PC-9 (cell line): ENCODE results near the gene KRTAP4-9. TPM values are rescaled to one million over a fixed set of nuclear protein-coding genes. Genes with fewer than 3 reads are reported as not detected.
"Not testable (repeated sequence)": the region's sequence is repeated elsewhere in the genome, so short reads cannot be mapped to it uniquely, and the experiment has no call there.

Experiments used
- BruUV-seq: library from RNA; stranded (reverse); fragments of 400-500 nt; replicated peaks from 2 replicates; lab custom pipeline; 2021; lab: Mats Ljungman, UMichigan
- CTCF ChIA-PET: fragments of 300-600 bp; sonication (Branson Sonifier 250); formaldehyde crosslinking; loops from one replicate; lab custom pipeline; 2022; ENCODE audit warnings: antibody characterized with exemption; lab: Charles Lee
- POLR2A ChIA-PET: fragments of 300-600 bp; sonication (Branson Sonifier 250); formaldehyde crosslinking; loops from one replicate; lab custom pipeline; 2022; ENCODE audit warnings: antibody characterized with exemption; ENCODE audit not compliant: unreplicated experiment; lab: Charles Lee
- DNase-seq, 2 experiments: peaks; one replicate each; pipeline versions ENCODE4 v3.0.0 to v3.0.0-alpha.2; 2015 to 2022; ENCODE audit warnings: mixed read lengths in 1 of 2
- H2AFZ ChIP-seq: fragments of 200-600 bp; sonication (generic); 2 replicates; pipeline ENCODE4 v1.8.1; 2017; ENCODE audit warnings: antibody characterized with exemption
- H3F3A ChIP-seq: fragments of 200-600 bp; sonication (generic); 2 replicates; pipeline ENCODE4 v1.8.1; 2017; ENCODE audit warnings: antibody characterized with exemption, mild to moderate bottlenecking, low read depth; ENCODE audit not compliant: insufficient read depth
- H3K27ac ChIP-seq: fragments of 200-600 bp; sonication (generic); 2 replicates; pipeline ENCODE4 v1.6.1; 2016; ENCODE audit warnings: mixed run types
- H3K27me3 ChIP-seq: fragments of 200-600 bp; sonication (generic); 2 replicates; pipeline ENCODE4 v1.6.1; 2016; ENCODE audit warnings: low read depth, mixed run types; ENCODE audit not compliant: insufficient read depth
- H3K36me3 ChIP-seq: fragments of 200-600 bp; sonication (generic); 2 replicates; pipeline ENCODE4 v1.6.1; 2016; ENCODE audit warnings: low read depth, mixed run types
- H3K4me1 ChIP-seq: fragments of 200-600 bp; sonication (generic); replicated peaks from 2 replicates; pipeline ENCODE4 v1.6.1; 2016; ENCODE audit warnings: mixed run types; ENCODE audit not compliant: insufficient read depth
- H3K4me2 ChIP-seq: fragments of 200-600 bp; sonication (generic); 2 replicates; pipeline ENCODE4 v1.6.1; 2017; ENCODE audit warnings: mixed run types
- H3K4me3 ChIP-seq: fragments of 200-600 bp; sonication (generic); 2 replicates; pipeline ENCODE4 v1.6.1; 2016; ENCODE audit warnings: mixed run types
- H3K79me2 ChIP-seq: fragments of 200-600 bp; sonication (generic); 2 replicates; pipeline ENCODE4 v1.6.1; 2017; ENCODE audit warnings: low read depth, mixed run types
- H3K9me2 ChIP-seq: fragments of 200-600 bp; sonication (generic); 2 replicates; pipeline ENCODE4 v1.8.1; 2017; ENCODE audit warnings: mild to moderate bottlenecking; ENCODE audit not compliant: insufficient read depth
- H3K9me3 ChIP-seq: fragments of 200-600 bp; sonication (generic); 2 replicates; pipeline ENCODE4 v1.8.1; 2016; ENCODE audit warnings: low read depth; ENCODE audit not compliant: insufficient read depth
- H4K20me1 ChIP-seq: fragments of 200-600 bp; sonication (generic); 2 replicates; pipeline ENCODE4 v1.8.1; 2017; ENCODE audit not compliant: insufficient read depth
- EZH2 ChIP-seq: fragments of 200-600 bp; sonication (generic); IDR thresholded peaks from 2 replicates; pipeline ENCODE4 v1.8.0; 2017; ENCODE audit warnings: antibody characterized with exemption, low read depth
- intact Hi-C: fragments of 100-400 bp; cut with micrococcal nuclease; formaldehyde crosslinking; loops from one replicate; pipeline ENCODE4 v1.10.0; 2022; ENCODE audit not compliant: unreplicated experiment
- total RNA-seq: library from RNA; stranded (reverse); gene quantifications from 2 replicates; pipeline ENCODE4 v1.2.3, GENCODE V29; 2021
- TF ChIP-seq, protein P1 (sequence below): fragments of 200-600 bp; sonication (generic); conservative IDR thresholded peaks from 2 replicates; pipeline ENCODE4 v1.6.1; 2017; ENCODE audit warnings: mixed run types, antibody characterized with exemption, mild to moderate bottlenecking, moderate library complexity

KRTAP4-9 gene
- total RNA-seq, 1 experiment from 2014 or later, result not detected

- intact Hi-C loops, result no loop called here
- no peak for DNase-seq
- no peaks in the 10 kb centered on the region; the same call in 1 of the 2 replicates for H3K4me1 ChIP-seq
- no peaks in the 10 kb centered on the region for H3K27me3 ChIP-seq
- H3K9me3 ChIP-seq, result 0 out of 2 replicates have a peak, but pooled peaks cover 3% of the 10 kb centered on the region
- no TSS peak for BruUV-seq
- no peak overlapping the region for H3K4me3 ChIP-seq
- no peaks in the 10 kb centered on the region for H3K9me2 ChIP-seq
- no peaks in the 10 kb centered on the region for H3F3A ChIP-seq
- no peak overlapping the region for H3K27ac ChIP-seq
- TF ChIP-seq EZH2, result no peak
- TF ChIP-seq, protein P1, sequence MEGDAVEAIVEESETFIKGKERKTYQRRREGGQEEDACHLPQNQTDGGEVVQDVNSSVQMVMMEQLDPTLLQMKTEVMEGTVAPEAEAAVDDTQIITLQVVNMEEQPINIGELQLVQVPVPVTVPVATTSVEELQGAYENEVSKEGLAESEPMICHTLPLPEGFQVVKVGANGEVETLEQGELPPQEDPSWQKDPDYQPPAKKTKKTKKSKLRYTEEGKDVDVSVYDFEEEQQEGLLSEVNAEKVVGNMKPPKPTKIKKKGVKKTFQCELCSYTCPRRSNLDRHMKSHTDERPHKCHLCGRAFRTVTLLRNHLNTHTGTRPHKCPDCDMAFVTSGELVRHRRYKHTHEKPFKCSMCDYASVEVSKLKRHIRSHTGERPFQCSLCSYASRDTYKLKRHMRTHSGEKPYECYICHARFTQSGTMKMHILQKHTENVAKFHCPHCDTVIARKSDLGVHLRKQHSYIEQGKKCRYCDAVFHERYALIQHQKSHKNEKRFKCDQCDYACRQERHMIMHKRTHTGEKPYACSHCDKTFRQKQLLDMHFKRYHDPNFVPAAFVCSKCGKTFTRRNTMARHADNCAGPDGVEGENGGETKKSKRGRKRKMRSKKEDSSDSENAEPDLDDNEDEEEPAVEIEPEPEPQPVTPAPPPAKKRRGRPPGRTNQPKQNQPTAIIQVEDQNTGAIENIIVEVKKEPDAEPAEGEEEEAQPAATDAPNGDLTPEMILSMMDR, result no peak
- ChIA-PET POLR2A (no interaction called here), CTCF (no interaction called here)
- no peak overlapping the region for H3K4me2 ChIP-seq
- H3K36me3 ChIP-seq, result no peaks in the 10 kb centered on the region
- no peak overlapping the region for H2AFZ ChIP-seq
- H3K79me2 ChIP-seq, result no peaks in the 10 kb centered on the region
- H4K20me1 ChIP-seq, result no peaks in the 10 kb centered on the region
Measured at GRCh38 chr17:41118721-41119120, 13.5 kb downstream of the KRTAP4-9 start.

DNA sequence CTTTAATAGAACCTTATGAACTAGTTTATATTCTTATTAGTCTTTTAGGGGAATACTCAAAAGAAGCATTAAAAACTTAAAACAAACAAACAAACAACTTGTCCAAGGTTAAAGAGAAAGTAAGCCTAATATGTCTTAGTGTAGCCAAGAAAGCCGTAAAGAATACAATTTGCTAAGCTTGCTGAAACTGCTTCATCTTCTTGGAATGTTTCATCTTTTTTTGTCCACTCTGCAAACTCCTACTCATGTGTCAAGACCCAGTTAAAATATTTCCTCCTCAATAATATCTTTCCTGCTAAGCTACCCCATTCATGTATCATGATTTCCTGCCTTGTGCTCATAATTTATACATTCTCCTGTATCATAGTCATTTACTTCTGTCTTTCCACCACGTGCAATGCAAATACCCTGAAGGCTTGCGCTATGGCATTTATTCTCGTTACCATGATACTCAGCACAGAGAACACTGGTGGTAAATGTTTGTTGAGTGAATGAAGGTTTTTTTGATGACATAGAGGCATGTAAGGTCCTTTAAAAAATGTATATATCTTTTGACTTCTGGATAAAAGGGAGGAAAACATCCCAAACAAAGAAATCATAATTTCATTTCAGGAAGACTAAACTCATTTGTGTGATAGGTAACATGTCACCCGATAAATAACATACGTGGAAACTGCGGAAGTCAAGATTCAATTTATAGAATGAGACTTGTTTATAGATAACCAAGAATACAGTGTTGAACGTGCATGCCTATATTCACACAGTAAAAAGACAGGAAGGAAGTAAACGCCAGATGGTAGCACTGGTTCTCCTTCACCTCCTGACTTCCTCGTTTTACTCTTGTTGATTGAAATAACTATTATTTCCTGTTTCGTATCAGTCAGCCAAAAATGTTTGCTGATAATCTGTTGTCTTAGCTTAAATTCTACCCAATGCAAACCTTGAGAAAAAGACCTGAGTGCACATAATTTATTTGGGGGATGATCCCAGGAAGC lies 14.8 kb downstream of the KRTAP4-9 start:
- BruUV-seq, result not testable (repeated sequence)

DNA sequence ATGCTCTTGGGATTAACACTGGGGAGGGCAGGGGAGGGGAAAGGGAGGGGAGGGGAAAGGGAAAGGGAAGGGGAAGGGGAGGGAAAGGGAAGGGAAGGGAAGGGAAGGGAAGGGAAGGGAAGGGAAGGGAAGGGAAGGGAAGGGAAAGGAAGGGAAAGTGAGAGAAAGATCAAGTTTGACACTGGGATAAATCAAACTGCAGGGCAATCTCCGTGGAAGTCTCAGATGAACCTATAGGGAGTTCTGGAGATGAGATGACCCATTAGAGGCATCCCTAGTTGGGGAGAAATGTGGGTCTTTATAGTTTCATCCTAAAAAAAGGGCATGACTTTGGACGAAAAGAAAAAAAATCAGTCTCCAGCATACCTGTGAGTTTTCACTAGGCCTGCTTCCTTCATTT lies 16.6 kb downstream of the KRTAP4-9 start:
- Histone ChIP-seq H4K20me1 (no peaks in the 10 kb centered on the region), H3K79me2 (no peaks in the 10 kb centered on the region), H3F3A (no peaks in the 10 kb centered on the region), H3K9me2 (no peaks in the 10 kb centered on the region), H3K4me1 (no peaks in the 10 kb centered on the region; the same call in 1 of the 2 replicates), H3K4me2 (no peak overlapping the region), H3K27ac (no peak overlapping the region), H3K27me3 (no peaks in the 10 kb centered on the region), H3K9me3 (0 out of 2 replicates have a peak, but pooled peaks cover 3% of the 10 kb centered on the region), H3K36me3 (no peaks in the 10 kb centered on the region), H3K4me3 (no peak overlapping the region), H2AFZ (no peak overlapping the region)
- DNase-seq, result no peak
- CTCF ChIA-PET, result no interaction called here
- intact Hi-C loops, result no loop called here
- BruUV-seq, result no TSS peak
- TF ChIP-seq, protein P1, result no peak
- POLR2A ChIA-PET, result no interaction called here

More for the DNA sequence above, 14.8 kb downstream of the KRTAP4-9 start:
- intact Hi-C loops, H3K9me3 ChIP-seq, H3K36me3 ChIP-seq, H3K27ac ChIP-seq, H3K27me3 ChIP-seq, CTCF ChIA-PET, H3K4me1 ChIP-seq, H3K9me2 ChIP-seq, H2AFZ ChIP-seq, POLR2A ChIA-PET, H4K20me1 ChIP-seq, DNase-seq, H3F3A ChIP-seq, H3K79me2 ChIP-seq, H3K4me2 ChIP-seq, H3K4me3 ChIP-seq: not testable (repeated sequence)

DNA sequence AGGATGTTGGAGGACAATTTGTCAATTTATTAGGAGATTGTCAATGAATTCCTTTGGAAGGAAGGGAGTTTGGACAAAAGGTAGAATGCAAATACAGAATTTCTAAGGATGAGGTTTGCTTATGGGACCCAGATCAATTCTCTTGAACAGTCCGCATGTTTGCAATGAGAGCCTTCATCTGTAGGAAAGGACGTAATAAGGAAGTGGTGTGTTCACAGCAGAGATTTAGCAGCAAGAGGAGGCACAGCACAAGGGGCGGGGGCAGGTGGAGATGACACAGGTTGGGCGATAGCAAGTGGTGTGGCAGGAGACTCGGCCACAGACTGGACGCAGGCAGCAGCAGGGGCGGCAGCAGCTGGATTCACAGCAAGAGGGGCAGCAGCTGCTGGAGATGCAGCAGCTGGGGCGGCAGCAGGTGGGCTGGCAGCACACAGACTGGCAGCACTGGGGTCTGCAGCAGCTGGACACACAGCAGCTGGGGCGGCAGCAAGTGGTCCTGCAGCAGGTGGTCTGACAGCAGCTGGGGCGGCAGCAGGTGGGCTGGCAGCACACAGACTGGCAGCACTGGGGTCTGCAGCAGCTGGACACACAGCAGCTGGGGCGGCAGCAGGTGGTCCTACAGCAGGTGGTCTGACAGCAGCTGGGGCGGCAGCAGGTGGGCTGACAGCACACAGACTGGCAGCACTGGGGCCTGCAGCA lies 18.3 kb downstream of the KRTAP4-9 start:
- H4K20me1 ChIP-seq, BruUV-seq, H3K27ac ChIP-seq, H3K9me2 ChIP-seq, H3K9me3 ChIP-seq, H3F3A ChIP-seq, CTCF ChIA-PET, intact Hi-C loops, H3K79me2 ChIP-seq, H3K4me2 ChIP-seq, H3K4me1 ChIP-seq, H3K36me3 ChIP-seq, H2AFZ ChIP-seq, H3K27me3 ChIP-seq, H3K4me3 ChIP-seq, DNase-seq: not testable (repeated sequence)
- POLR2A ChIA-PET, result interaction anchor here (0.7 kb wide), 1 partner anchor 207 kb away, joined by 14 read pairs; no protein-coding TSS in a partner anchor

DNA sequence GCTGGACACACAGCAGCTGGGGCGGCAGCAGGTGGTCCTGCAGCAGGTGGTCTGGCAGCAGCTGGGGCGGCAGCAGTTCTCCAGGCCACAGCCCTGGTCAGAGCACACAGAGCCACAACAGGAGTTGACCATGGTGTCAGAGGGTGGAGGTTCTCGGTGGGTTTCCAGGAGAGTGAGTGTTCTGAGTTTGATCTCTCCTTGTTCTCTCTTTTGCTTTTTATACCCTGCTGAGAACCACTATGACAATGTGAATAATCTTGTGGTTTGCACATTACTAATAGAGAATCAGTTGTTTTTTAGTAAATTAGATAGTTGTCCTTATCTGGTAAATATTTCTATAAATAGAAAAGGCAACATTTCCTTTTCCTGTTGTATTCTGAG lies 18.8 kb downstream of the KRTAP4-9 start, which contains the start of gene KRTAP4-12:
KRTAP4-12 (minus strand) TSS at position 192 of the 381 bp plus-strand sequence; CDS start at position 132, 60 bp downstream.
- intact Hi-C loops, H4K20me1 ChIP-seq, H3K4me2 ChIP-seq, DNase-seq, H3K9me2 ChIP-seq, H3K36me3 ChIP-seq, H3K4me3 ChIP-seq, H2AFZ ChIP-seq, BruUV-seq, H3K4me1 ChIP-seq, H3K27ac ChIP-seq, H3F3A ChIP-seq, H3K9me3 ChIP-seq, H3K79me2 ChIP-seq, H3K27me3 ChIP-seq, CTCF ChIA-PET: not testable (repeated sequence)
- POLR2A ChIA-PET, result interaction anchor here (0.7 kb wide), 1 partner anchor 208 kb away, joined by 14 read pairs; no protein-coding TSS in a partner anchor
